GM12891 (cell line): Measurements from ENCODE around the gene ERGIC3.

Experiments used
- DNase-seq: peaks from one replicate; pipeline ENCODE4 v3.0.0; 2011; ENCODE audit warnings: low spot score; ENCODE audit not compliant: insufficient read length
- FAIRE-seq: peaks from 2 replicates; lab custom pipeline; 2011; peaks lifted over from hg19 to GRCh38; lab: Jason Lieb, UNC
- PAX5 ChIP-seq: IDR thresholded peaks from 2 replicates; pipeline ENCODE4 v1.6.1; 2011; ENCODE audit warnings: low read length, moderate library complexity, mild to moderate bottlenecking; ENCODE audit not compliant: insufficient read depth, severe bottlenecking
- POLR2A ChIP-seq: IDR thresholded peaks from 2 replicates; pipeline ENCODE4 v1.6.1; 2011; ENCODE audit warnings: low read depth, low read length, control low read depth
- POLR2AphosphoS5 ChIP-seq: IDR thresholded peaks from 2 replicates; pipeline ENCODE4 v1.6.1; 2011; ENCODE audit warnings: low read depth, low read length, control low read depth
- POU2F2 ChIP-seq: IDR thresholded peaks from 2 replicates; pipeline ENCODE4 v1.6.1; 2011; ENCODE audit warnings: low read depth, mild to moderate bottlenecking, control low read depth, low read length, moderate library complexity
- SPI1 ChIP-seq: IDR thresholded peaks from 2 replicates; pipeline ENCODE4 v1.6.1; 2011; ENCODE audit warnings: low read depth, low read length, control low read depth
- TAF1 ChIP-seq: IDR thresholded peaks from 2 replicates; pipeline ENCODE4 v1.6.1; 2011; ENCODE audit warnings: low read depth, low read length, control low read depth

Gene ERGIC3

GRCh38 chr20:35595456-35595855, 53.6 kb downstream of the ERGIC3 start:
- DNase-seq: no peak
- no peak for FAIRE-seq
- TF ChIP-seq TAF1 (no peak), SPI1 (no peak), POU2F2 (no peak), POLR2A (no peak), POLR2AphosphoS5 (no peak), PAX5 (no peak)

- DNase-seq (no peak), FAIRE-seq (no peak)
- TF ChIP-seq TAF1 (no peak), PAX5 (no peak), POLR2A (no peak), POLR2AphosphoS5 (no peak), SPI1 (no peak), POU2F2 (no peak)
Measured at GRCh38 chr20:35595901-35596300, 54.0 kb downstream of the ERGIC3 start.

- no peak for FAIRE-seq
- TF ChIP-seq POLR2AphosphoS5 (no peak), PAX5 (no peak), POU2F2 (no peak), POLR2A (no peak), TAF1 (no peak), SPI1 (no peak)
- no peak for DNase-seq
Measured at GRCh38 chr20:35597186-35597585, 55.3 kb downstream of the ERGIC3 start.

GRCh38 chr20:35598476-35598875, 56.6 kb downstream of the ERGIC3 start:
- TF ChIP-seq POLR2A (no peak), POU2F2 (no peak), PAX5 (no peak), TAF1 (no peak), POLR2AphosphoS5 (no peak), SPI1 (no peak)
- DNase-seq (no peak), FAIRE-seq (no peak)

- no peak for DNase-seq
- TF ChIP-seq TAF1 (no peak), SPI1 (no peak), PAX5 (no peak), POLR2A (no peak), POU2F2 (no peak), POLR2AphosphoS5 (no peak)
- no peak for FAIRE-seq
Measured at GRCh38 chr20:35598899-35599775, 57.3 kb downstream of the ERGIC3 start.

GRCh38 chr20:35599776-35600120, 57.9 kb downstream of the ERGIC3 start:
- no peak for FAIRE-seq
- TF ChIP-seq TAF1: no peak
- TF ChIP-seq POLR2A: no peak
- no peak for TF ChIP-seq SPI1
- no peak for TF ChIP-seq PAX5
- TF ChIP-seq POLR2AphosphoS5: no peak
- no peak for TF ChIP-seq POU2F2
- DNase-seq: no peak

- TF ChIP-seq SPI1 (no peak), POU2F2 (no peak), TAF1 (no peak), POLR2AphosphoS5 (no peak), PAX5 (no peak), POLR2A (no peak)
- FAIRE-seq (no peak), DNase-seq (no peak)
Measured at GRCh38 chr20:35600176-35600992, 58.5 kb downstream of the ERGIC3 start.

GRCh38 chr20:35600993-35601973, 59.4 kb downstream of the ERGIC3 start:
- FAIRE-seq: peak; percentile 97
- peak; percentile 82 for DNase-seq
- TF ChIP-seq POLR2A: no peak
- no peak for TF ChIP-seq POU2F2
- TF ChIP-seq SPI1: no peak
- no peak for TF ChIP-seq PAX5
- no peak for TF ChIP-seq TAF1
- no peak for TF ChIP-seq POLR2AphosphoS5

- FAIRE-seq: no peak
- DNase-seq: no peak
- TF ChIP-seq POLR2AphosphoS5: no peak
- TF ChIP-seq TAF1: no peak
- TF ChIP-seq POU2F2: no peak
- TF ChIP-seq SPI1: no peak
- no peak for TF ChIP-seq PAX5
- TF ChIP-seq POLR2A: no peak
Measured at GRCh38 chr20:35601990-35602389, 60.1 kb downstream of the ERGIC3 start.
